ENCODE measurements around the gene NME9.

The NME9 gene

GRCh38 chr3:138297876-138298275, 31.8 kb downstream of the NME9 start:
- Mint-ChIP-seq H3K9me3 (no peaks in the 10 kb centered on the region), H3K27me3 (ENCODE audit: low read depth) (no peaks in the 10 kb centered on the region), H3K4me1 (no peaks in the 10 kb centered on the region), H3K4me3 (no peak overlapping the region), H3K27ac (no peak overlapping the region), H3K36me3 (ENCODE audit: low read depth) (peaks cover 30% of the 10 kb centered on the region)
- TF ChIP-seq CTCF (IDR thresholded peaks at IDR 0.05; ENCODE audit: unreplicated experiment in 3 of 3) = no peak

- no peaks in the 10 kb centered on the region for H3K27me3 Mint-ChIP-seq (ENCODE audit: low read depth)
- H3K27ac Mint-ChIP-seq = no peak overlapping the region
- H3K36me3 Mint-ChIP-seq (ENCODE audit: low read depth) = peaks cover 37% of the 10 kb centered on the region
- no peaks in the 10 kb centered on the region for H3K4me1 Mint-ChIP-seq
- H3K4me3 Mint-ChIP-seq = no peak overlapping the region
- H3K9me3 Mint-ChIP-seq = no peaks in the 10 kb centered on the region
- TF ChIP-seq CTCF (IDR thresholded peaks at IDR 0.05; ENCODE audit: unreplicated experiment in 3 of 3) = no peak
Observed at GRCh38 chr3:138297059-138297607, 32.5 kb downstream of the NME9 start.

- Mint-ChIP-seq H3K4me1 (no peaks in the 10 kb centered on the region), H3K36me3 (ENCODE audit: low read depth) (peaks cover 39% of the 10 kb centered on the region), H3K27me3 (ENCODE audit: low read depth) (no peaks in the 10 kb centered on the region), H3K4me3 (no peak overlapping the region), H3K9me3 (no peaks in the 10 kb centered on the region), H3K27ac (no peak overlapping the region)
- TF ChIP-seq CTCF (IDR thresholded peaks at IDR 0.05; ENCODE audit: unreplicated experiment in 3 of 3) = no peak
Observed at GRCh38 chr3:138296639-138297038, 33.0 kb downstream of the NME9 start.

GRCh38 chr3:138289701-138290100, 40.0 kb downstream of the NME9 start:
- no peak overlapping the region for H3K27ac Mint-ChIP-seq
- H3K36me3 Mint-ChIP-seq (ENCODE audit: low read depth) = peaks cover 46% of the 10 kb centered on the region
- no peaks in the 10 kb centered on the region for H3K4me1 Mint-ChIP-seq
- no peak overlapping the region for H3K4me3 Mint-ChIP-seq
- no peaks in the 10 kb centered on the region for H3K9me3 Mint-ChIP-seq
- TF ChIP-seq CTCF (IDR thresholded peaks at IDR 0.05; ENCODE audit: unreplicated experiment in 3 of 3) = no peak
- H3K27me3 Mint-ChIP-seq (ENCODE audit: low read depth) = no peaks in the 10 kb centered on the region

GRCh38 chr3:138289260-138289659, 40.4 kb downstream of the NME9 start:
- no peak overlapping the region for H3K27ac Mint-ChIP-seq
- H3K36me3 Mint-ChIP-seq (ENCODE audit: low read depth) = peaks cover 46% of the 10 kb centered on the region
- no peaks in the 10 kb centered on the region for H3K9me3 Mint-ChIP-seq
- no peak overlapping the region for H3K4me3 Mint-ChIP-seq
- no peak for TF ChIP-seq CTCF (IDR thresholded peaks at IDR 0.05; ENCODE audit: unreplicated experiment in 3 of 3)
- H3K4me1 Mint-ChIP-seq = no peaks in the 10 kb centered on the region
- H3K27me3 Mint-ChIP-seq (ENCODE audit: low read depth) = no peaks in the 10 kb centered on the region

- Mint-ChIP-seq H3K4me3 (no peak overlapping the region), H3K27ac (no peak overlapping the region), H3K9me3 (no peaks in the 10 kb centered on the region), H3K36me3 (ENCODE audit: low read depth) (peaks cover 33% of the 10 kb centered on the region), H3K4me1 (no peaks in the 10 kb centered on the region), H3K27me3 (ENCODE audit: low read depth) (no peaks in the 10 kb centered on the region)
- no peak for TF ChIP-seq CTCF (IDR thresholded peaks at IDR 0.05; ENCODE audit: unreplicated experiment in 3 of 3)
Observed at GRCh38 chr3:138284957-138285477, 44.6 kb downstream of the NME9 start.

All from nephron (organoid).